Measurements from ENCODE around the gene EIF4A2. TPM values are rescaled to one million over a fixed set of nuclear protein-coding genes. Genes with fewer than 3 reads are reported as not detected.
"Not testable (repeated sequence)": the region's sequence is repeated elsewhere in the genome, so short reads cannot be mapped to it uniquely, and the experiment has no call there.

EIF4A2 gene
- total and polyA plus RNA-seq, 2 experiments from 2014 or later, result 359 to 911 TPM

- Histone ChIP-seq H3K27me3 (no peaks in the 10 kb centered on the region), H3K4me1 (ENCODE audit: low read depth) (peaks cover 9% of the 10 kb centered on the region), H3K9me3 (ENCODE audit: low read depth) (no peaks in the 10 kb centered on the region), H3K27ac (peak overlapping the region; percentile 4), H3K36me3 (peaks cover 76% of the 10 kb centered on the region), H3K4me3 (no peak overlapping the region)
- peak; percentile 33 to 64 for DNase-seq (ENCODE audit: low read depth in 1 of 2, low spot score in 1 of 2)
- peak; percentile 29 for TF ChIP-seq CTCF (IDR thresholded peaks at IDR 0.05; ENCODE audit: low read depth, low read length)
Measured at GRCh38 chr3:186790261-186790981, 7.0 kb downstream of the EIF4A2 start.

- Histone ChIP-seq H3K9me3 (ENCODE audit: low read depth) (no peaks in the 10 kb centered on the region), H3K27ac (no peak overlapping the region), H3K4me1 (ENCODE audit: low read depth) (no peaks in the 10 kb centered on the region), H3K36me3 (peaks cover 46% of the 10 kb centered on the region), H3K27me3 (no peaks in the 10 kb centered on the region), H3K4me3 (no peak overlapping the region)
- no peak for TF ChIP-seq CTCF (IDR thresholded peaks at IDR 0.05; ENCODE audit: low read depth, low read length)
- DNase-seq (ENCODE audit: low read depth in 1 of 2, low spot score in 1 of 2), result no peak
Measured at GRCh38 chr3:186798239-186798874, 15.0 kb downstream of the EIF4A2 start.

- no peak overlapping the region for H3K27ac ChIP-seq
- H3K4me3 ChIP-seq, result no peak overlapping the region
- TF ChIP-seq CTCF (IDR thresholded peaks at IDR 0.05; ENCODE audit: low read depth, low read length), result no peak
- H3K4me1 ChIP-seq (ENCODE audit: low read depth), result peaks cover 1% of the 10 kb centered on the region
- DNase-seq (ENCODE audit: low read depth in 1 of 2, low spot score in 1 of 2), result no peak
- no peaks in the 10 kb centered on the region for H3K9me3 ChIP-seq (ENCODE audit: low read depth)
- peaks cover 36% of the 10 kb centered on the region for H3K36me3 ChIP-seq
- H3K27me3 ChIP-seq, result no peaks in the 10 kb centered on the region
Measured at GRCh38 chr3:186800285-186800684, 16.9 kb downstream of the EIF4A2 start.

GRCh38 chr3:186802701-186803100, 19.3 kb downstream of the EIF4A2 start:
- no peak for DNase-seq (ENCODE audit: low read depth in 1 of 2, low spot score in 1 of 2)
- Histone ChIP-seq H3K27me3 (no peaks in the 10 kb centered on the region), H3K9me3 (ENCODE audit: low read depth) (no peaks in the 10 kb centered on the region), H3K4me3 (no peak overlapping the region), H3K36me3 (peaks cover 28% of the 10 kb centered on the region), H3K27ac (no peak overlapping the region), H3K4me1 (ENCODE audit: low read depth) (peaks cover 11% of the 10 kb centered on the region)
- TF ChIP-seq CTCF (IDR thresholded peaks at IDR 0.05; ENCODE audit: low read depth, low read length), result no peak

- Histone ChIP-seq H3K36me3 (peaks cover 27% of the 10 kb centered on the region), H3K4me1 (ENCODE audit: low read depth) (peaks cover 11% of the 10 kb centered on the region)
- not testable (repeated sequence) for H3K27ac ChIP-seq; H3K4me3 ChIP-seq; H3K27me3 ChIP-seq; H3K9me3 ChIP-seq (ENCODE audit: low read depth); DNase-seq (ENCODE audit: low read depth in 1 of 2, low spot score in 1 of 2)
Measured at GRCh38 chr3:186803447-186803846, 20.1 kb downstream of the EIF4A2 start.
